ENCODE measurements around the gene PBX1.

PBX1 gene

DNA sequence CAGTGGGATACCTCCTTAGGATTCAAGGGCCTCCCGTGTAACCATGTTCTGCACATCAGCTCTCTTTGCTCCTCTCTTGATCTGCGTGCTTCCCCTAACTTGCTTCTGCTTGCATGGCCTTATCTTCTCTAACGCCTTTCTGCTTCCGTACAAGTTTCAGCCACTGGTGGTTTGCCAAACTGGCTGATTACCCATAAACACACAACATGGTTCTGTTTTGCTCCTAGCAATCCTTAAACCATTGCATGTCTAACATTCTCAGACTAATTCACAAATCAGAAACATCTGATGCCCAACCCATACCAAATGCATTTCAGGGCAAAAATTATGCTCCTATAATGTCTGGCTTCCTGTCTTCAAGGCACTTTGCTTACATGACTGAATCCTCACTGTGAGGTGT, 166.4 kb downstream of the PBX1 start:
- Histone ChIP-seq H3K27me3 (peaks cover 42% of the 10 kb centered on the region), H3K4me1 (ENCODE audit: control insufficient read depth in 1 of 2, insufficient read depth in 1 of 2, low read depth in 1 of 2, low read length in 1 of 2) (peaks cover 5 to 9% of the 10 kb centered on the region in 2 experiments)

DNA sequence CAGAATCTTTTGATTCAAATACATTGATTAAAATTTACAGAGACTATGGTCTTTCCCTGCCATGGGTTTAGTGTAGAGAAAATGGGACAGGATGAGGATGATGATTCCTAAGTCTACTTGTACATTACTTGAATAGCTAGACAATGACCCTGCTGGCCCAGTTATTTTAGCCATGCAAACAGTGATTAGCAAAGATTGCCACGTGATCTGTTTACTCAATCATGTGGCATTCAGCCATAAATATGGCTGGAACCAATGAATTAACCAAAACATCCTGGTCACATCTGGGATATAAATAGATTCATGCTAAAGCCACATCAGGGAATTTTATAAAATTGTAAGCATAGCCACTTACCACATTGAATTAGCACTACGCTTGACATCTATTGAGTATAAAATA, 167.3 kb downstream of the PBX1 start:
- TF ChIP-seq, protein P1, sequence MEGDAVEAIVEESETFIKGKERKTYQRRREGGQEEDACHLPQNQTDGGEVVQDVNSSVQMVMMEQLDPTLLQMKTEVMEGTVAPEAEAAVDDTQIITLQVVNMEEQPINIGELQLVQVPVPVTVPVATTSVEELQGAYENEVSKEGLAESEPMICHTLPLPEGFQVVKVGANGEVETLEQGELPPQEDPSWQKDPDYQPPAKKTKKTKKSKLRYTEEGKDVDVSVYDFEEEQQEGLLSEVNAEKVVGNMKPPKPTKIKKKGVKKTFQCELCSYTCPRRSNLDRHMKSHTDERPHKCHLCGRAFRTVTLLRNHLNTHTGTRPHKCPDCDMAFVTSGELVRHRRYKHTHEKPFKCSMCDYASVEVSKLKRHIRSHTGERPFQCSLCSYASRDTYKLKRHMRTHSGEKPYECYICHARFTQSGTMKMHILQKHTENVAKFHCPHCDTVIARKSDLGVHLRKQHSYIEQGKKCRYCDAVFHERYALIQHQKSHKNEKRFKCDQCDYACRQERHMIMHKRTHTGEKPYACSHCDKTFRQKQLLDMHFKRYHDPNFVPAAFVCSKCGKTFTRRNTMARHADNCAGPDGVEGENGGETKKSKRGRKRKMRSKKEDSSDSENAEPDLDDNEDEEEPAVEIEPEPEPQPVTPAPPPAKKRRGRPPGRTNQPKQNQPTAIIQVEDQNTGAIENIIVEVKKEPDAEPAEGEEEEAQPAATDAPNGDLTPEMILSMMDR (IDR thresholded peaks at IDR 0.05) = no peak
- Histone ChIP-seq H3K4me3 (ENCODE audit: low read depth in 1 of 2, low read length in 1 of 2) (no peak overlapping the region), H3K9me3 (no peaks in the 10 kb centered on the region), H3K27me3 (peaks cover 33% of the 10 kb centered on the region), H3K36me3 (no peaks in the 10 kb centered on the region), H3K27ac (no peak overlapping the region), H3K4me1 (ENCODE audit: control insufficient read depth in 1 of 2, insufficient read depth in 1 of 2, low read depth in 1 of 2, low read length in 1 of 2) (peaks cover 0 to 1% of the 10 kb centered on the region in 2 experiments)

More for the DNA sequence above, 166.4 kb downstream of the PBX1 start:
- Histone ChIP-seq H3K4me3 (ENCODE audit: low read depth in 1 of 2, low read length in 1 of 2) (no peak overlapping the region), H3K36me3 (no peaks in the 10 kb centered on the region), H3K9me3 (no peaks in the 10 kb centered on the region), H3K27ac (no peak overlapping the region)
- TF ChIP-seq, protein P1 (IDR thresholded peaks at IDR 0.05) = no peak

DNA sequence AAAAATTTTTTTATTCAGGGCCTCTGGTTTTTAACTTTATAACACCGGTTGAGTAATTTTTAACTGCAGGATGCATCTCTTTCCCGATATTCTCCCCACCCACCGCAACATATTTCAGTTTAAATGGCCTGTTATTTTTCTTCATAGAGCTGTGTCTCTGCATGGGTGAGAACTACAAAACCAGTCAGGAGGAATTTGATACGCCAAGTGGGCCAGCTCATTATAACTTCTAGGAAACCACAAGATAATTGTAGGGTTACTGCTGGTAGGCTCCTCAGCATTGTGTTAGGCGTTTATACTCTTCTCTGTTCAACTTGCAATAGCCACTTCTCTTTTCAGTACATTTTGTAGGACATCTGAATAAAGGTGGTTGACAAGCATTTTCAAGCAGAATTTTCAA, 169.7 kb downstream of the PBX1 start:
- H3K27me3 ChIP-seq = peaks cover 9% of the 10 kb centered on the region
- H3K4me3 ChIP-seq (ENCODE audit: low read depth in 1 of 2, low read length in 1 of 2) = no peak overlapping the region
- H3K36me3 ChIP-seq = no peaks in the 10 kb centered on the region
- TF ChIP-seq, protein P1 (IDR thresholded peaks at IDR 0.05) = no peak
- H3K9me3 ChIP-seq = no peaks in the 10 kb centered on the region
- H3K27ac ChIP-seq = no peak overlapping the region
- H3K4me1 ChIP-seq (ENCODE audit: control insufficient read depth in 1 of 2, insufficient read depth in 1 of 2, low read depth in 1 of 2, low read length in 1 of 2) = no peaks in the 10 kb centered on the region

DNA sequence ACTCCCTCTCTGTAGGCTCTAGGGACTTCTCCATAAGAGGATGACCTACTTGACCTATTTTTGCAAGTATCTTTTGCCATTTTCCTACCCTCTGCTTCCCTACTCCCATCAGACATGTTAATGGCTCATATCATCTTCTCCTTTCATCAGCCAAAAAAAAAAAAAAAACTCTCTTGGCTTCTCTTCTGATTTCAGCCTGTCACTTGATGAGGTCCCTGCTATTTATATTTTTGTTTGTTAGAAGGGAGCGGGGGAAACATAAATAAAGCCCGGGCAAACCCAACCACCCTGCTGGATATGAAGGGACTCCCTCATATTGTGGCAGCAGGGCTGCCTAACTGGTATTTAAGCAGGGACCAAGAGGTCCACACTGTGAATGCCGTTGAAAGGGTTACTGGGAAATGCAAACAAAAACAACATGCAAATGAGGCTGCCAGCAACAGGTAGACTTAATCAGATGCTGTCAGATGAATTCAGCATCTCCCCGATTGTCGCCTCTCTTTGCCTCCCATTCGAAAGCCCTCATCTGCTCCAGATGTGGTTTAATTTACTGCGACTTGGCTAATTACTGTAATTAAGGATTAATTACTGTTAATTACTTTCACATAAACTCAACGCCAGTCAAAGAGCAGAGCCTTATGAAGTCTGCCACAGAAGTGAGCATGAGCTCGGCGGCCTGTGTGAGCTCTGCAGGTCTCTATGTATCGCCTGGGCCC, 172.3 kb downstream of the PBX1 start:
- TF ChIP-seq, protein P1 (IDR thresholded peaks at IDR 0.05) = no peak
- no peak overlapping the region for H3K27ac ChIP-seq
- H3K9me3 ChIP-seq = no peaks in the 10 kb centered on the region
- H3K4me3 ChIP-seq (ENCODE audit: low read depth in 1 of 2, low read length in 1 of 2) = no peak overlapping the region
- no peaks in the 10 kb centered on the region for H3K36me3 ChIP-seq
- no peaks in the 10 kb centered on the region for H3K27me3 ChIP-seq
- H3K4me1 ChIP-seq (ENCODE audit: control insufficient read depth in 1 of 2, insufficient read depth in 1 of 2, low read depth in 1 of 2, low read length in 1 of 2) = no peaks in the 10 kb centered on the region

DNA sequence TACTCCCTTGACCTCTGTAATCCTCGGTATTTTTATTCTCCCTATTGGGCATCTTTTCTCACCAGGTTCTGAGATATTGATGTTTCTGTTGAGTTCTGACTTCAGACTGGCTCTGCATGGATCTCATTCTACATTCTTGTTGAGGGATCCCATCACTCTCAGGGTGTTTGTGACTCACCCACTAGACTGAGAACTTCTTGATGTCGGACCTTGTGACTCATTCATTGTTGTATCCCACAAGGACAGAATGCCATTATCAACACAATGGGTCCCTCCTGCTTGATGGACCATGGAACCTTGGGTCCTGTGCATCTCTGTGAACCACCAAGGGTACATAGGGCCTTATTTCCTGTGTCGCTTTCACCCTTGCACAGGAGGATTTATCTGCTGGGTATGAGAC, 174.1 kb downstream of the PBX1 start:
- Histone ChIP-seq H3K27ac (no peak overlapping the region), H3K36me3 (no peaks in the 10 kb centered on the region), H3K27me3 (no peaks in the 10 kb centered on the region), H3K4me3 (ENCODE audit: low read depth in 1 of 2, low read length in 1 of 2) (no peak overlapping the region), H3K4me1 (ENCODE audit: control insufficient read depth in 1 of 2, insufficient read depth in 1 of 2, low read depth in 1 of 2, low read length in 1 of 2) (no peaks in the 10 kb centered on the region), H3K9me3 (no peaks in the 10 kb centered on the region)
- TF ChIP-seq, protein P1 (IDR thresholded peaks at IDR 0.05) = no peak

All from neutrophil (primary cell).